NK-92 (cell line): ENCODE results near the gene GAA.

Experiments
- DNase-seq: peaks from one replicate; lab custom pipeline; 2025; ENCODE audit not compliant: unreplicated experiment; lab: John Stamatoyannopoulos, UW

The GAA gene

DNA sequence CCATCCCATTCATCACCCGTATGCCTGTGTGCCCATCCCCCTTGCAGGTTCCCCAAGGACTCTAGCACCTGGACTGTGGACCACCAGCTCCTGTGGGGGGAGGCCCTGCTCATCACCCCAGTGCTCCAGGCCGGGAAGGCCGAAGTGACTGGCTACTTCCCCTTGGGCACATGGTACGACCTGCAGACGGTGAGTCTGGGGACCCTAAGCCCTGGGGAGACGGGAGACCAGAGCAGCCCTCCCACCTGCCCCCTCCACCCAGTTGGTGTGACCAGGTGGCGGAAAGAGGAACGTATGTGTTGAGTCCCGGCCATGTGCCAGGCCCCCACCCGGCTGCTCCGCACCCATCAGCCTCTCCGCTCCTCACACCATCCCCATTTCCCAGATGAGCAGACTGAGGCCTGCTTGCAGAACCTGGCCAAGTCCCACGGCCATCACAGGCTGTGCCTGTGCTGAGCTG lies 15.6 kb downstream of the GAA start:
- no peak for DNase-seq

- DNase-seq = no peak
Measured at GRCh38 chr17:80117491-80118401, 16.4 kb downstream of the GAA start.

DNA sequence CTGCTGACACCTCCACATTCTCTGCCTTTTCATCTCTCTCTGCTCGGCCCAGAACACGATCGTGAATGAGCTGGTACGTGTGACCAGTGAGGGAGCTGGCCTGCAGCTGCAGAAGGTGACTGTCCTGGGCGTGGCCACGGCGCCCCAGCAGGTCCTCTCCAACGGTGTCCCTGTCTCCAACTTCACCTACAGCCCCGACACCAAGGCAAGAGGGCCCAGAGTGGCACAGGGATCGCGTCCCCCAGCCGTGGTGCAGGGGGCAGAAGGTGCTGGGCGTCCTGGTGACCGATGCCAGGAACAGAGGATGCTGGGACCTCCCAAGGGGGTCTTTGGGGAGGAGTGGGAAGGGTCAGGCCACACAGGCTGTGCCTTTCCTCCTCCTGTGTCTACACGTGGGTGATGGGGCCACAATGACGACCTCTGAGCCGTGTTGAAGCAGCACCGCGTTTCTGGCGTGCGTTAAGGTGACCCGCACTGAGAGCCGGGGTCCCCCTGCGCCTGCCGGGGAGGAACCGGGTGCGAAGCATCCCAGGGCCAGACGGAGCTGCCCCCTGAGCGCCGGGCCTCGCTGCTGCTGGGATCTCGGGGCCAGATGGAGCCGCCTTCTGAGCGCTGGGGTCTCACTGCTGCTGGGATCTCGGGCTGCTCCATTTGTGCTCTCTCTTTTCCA lies 17.4 kb downstream of the GAA start:
- no peak for DNase-seq

DNA sequence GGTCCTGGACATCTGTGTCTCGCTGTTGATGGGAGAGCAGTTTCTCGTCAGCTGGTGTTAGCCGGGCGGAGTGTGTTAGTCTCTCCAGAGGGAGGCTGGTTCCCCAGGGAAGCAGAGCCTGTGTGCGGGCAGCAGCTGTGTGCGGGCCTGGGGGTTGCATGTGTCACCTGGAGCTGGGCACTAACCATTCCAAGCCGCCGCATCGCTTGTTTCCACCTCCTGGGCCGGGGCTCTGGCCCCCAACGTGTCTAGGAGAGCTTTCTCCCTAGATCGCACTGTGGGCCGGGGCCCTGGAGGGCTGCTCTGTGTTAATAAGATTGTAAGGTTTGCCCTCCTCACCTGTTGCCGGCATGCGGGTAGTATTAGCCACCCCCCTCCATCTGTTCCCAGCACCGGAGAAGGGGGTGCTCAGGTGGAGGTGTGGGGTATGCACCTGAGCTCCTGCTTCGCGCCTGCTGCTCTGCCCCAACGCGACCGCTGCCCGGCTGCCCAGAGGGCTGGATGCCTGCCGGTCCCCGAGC lies 17.9 kb downstream of the GAA start:
- DNase-seq = no peak

- DNase-seq = no peak
Measured at GRCh38 chr17:80119839-80120238, 18.5 kb downstream of the GAA start.

DNA sequence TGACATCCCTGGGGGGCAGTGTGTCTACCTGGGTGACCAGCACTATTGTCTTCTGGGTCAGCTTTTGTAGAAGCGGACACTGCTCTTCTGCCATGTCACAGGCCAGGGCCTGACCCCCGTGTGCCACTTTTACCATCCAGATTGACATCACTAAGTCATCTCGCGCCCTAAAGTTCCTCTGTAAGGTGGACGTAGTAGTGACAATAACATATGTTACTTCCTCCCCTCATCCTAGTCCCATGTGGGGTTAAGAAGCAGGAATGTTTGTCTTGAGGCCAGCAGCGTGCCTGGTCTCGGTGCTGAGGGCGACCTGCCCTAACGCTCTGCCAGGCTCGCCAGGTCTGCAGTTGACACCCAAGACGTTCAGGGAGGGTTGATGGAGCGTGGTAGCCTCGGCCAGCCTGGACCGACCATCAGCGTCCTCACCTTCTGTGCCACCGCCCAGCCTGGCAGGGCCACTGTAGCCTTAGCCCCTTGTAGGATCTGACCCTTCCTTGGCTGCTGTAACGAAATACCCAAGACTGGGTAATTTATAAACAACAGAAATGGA lies 20.7 kb downstream of the GAA start:
- no peak for DNase-seq

DNA sequence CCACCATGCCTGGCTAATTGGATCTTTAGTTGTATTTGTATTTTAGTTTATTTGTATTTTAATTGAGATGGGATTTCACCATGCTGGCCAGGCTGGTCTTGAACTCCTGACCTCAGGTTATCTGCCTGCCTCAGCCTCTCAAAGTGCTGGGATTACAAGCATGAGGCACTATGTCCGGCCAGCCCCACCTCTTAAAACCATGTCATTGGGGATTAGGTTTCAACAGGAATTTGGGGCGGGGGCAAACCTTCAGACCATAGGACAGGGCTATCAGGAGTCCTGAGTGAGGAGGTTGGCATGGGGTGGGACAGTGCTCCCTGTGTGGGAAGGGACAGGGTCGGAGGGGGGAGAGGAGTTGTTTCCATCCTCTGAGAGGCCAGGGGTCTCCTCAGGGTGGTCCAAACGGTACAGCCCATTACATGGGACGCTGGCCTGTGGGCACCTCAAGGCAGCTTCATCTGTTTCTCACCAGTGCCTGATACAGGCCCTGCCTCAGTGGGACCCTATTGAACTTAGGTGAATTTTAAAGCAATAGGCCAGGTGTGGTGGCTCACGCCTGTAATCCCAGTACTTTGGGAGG lies 21.6 kb downstream of the GAA start:
- DNase-seq = no peak

GRCh38 chr17:80123791-80124190 lies 22.4 kb downstream of the GAA start:
- DNase-seq = no peak

GRCh38 chr17:80124351-80124981 lies 23.1 kb downstream of the GAA start:
- no peak for DNase-seq

DNA sequence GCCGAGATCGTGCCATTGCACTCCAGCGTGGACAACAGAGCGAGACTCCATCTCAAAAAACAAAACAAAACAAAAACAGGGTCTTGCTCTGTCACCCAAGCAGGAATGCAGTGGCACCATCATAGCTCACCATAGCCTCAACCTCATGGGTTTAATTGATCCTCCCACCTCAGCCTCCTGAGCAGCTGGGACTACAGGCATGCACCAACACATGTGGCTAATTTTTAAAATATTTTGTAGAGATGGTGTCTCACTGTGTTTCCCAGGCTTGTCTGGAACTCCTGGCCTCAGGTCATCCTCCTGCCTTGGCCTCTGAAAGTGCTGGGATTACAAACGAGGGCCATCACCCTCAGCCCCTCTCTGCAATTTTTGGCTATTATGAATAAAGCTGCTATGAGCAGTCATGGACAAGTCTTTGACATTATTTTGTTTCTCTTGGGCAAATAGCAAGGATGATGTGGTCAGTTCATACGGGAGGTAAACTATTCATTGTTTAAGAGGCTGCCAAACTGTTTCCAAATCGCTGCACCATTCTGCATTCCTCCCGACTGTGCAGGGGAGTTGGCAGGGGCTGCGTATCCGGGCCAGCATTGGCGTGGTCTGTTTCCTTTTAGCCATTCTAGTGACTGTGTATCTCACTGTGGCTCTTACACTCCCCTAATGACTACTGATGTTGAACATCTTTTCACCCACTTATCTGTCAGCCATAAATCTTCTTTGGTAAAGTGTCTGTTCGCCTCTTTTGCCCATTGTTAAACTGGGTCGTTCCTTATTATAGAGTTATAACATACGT lies 24.5 kb downstream of the GAA start:
- no peak for DNase-seq

GRCh38 chr17:80126449-80126715 lies 25.0 kb downstream of the GAA start:
- DNase-seq = no peak

DNA sequence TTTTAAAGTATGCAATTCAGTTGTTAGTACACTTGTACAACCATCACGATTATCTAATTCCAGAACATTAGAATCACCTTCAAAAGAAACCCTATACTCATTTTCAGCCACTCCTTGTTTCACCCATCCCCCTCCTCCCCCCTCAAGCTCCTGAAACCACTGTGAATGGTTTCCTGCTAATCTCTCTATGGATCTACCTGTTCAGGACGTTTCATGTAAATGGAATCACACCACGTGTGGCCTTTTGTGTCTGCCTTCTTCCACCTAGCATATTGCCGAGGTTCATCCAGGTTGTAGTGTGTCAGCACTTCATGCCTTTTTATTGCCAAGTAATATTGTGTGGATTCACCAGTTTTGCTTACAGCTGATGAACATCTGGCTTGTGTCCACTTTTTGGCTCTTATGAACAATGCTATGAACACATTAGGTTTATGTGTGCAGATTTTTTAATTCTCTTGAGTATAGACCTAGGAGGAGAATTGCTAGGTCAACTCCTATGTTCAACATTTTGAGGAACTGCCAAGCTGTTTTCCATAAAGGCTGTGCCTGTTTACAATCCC lies 27.7 kb downstream of the GAA start:
- DNase-seq = no peak

- DNase-seq = no peak
Measured at GRCh38 chr17:80130992-80131391, 29.6 kb downstream of the GAA start.

GRCh38 chr17:80132906-80133625 lies 31.7 kb downstream of the GAA start:
- no peak for DNase-seq

DNA sequence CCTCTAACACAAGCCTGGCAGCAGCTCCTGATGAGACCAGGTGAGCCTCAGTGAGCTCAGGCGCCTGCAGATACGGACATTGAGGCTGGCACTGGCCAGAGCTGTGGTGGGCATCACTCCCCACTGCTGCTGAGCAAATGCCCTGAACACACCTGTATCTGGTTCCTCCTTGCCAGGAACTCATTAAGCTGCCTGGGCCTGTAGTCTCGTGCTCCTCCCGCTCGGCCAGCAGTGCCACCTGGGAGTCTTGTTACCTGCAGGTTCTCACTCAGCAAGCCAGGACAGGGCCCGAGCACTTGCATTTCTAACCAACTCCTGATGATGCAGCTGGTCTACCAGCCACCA lies 32.2 kb downstream of the GAA start:
- DNase-seq = no peak

- no peak for DNase-seq
Measured at GRCh38 chr17:80137131-80137530, 35.8 kb downstream of the GAA start.

- DNase-seq = no peak
Measured at GRCh38 chr17:80138856-80139426, 37.6 kb downstream of the GAA start.

GRCh38 chr17:80141463-80142165 lies 40.2 kb downstream of the GAA start:
- DNase-seq = no peak

DNA sequence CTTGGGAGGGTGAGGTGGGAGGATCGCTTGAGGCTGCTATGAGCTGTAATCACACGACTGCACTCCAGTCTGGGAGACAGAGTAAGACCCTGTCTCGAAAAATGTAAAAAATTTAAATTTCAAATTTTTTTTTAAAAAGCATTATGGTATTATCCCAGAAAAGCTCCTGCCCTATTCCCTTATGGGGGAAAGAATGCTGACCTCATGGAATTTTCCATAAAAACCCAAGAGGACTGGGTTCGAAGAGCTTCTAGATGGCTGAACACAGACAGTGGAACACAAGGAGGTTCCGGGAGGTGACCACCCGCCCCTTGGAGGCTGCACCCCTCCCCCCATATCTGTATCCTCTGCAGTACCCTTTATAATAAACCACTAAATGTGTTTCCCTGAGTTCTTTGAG lies 41.5 kb downstream of the GAA start:
- no peak for DNase-seq
